ENCODE measurements around the gene HIVEP3.

Gene HIVEP3

GRCh38 chr1:41648844-41649243 is 269.9 kb downstream of the HIVEP3 start:
- DNase-seq (ENCODE audit: low spot score), result no peak

- no peak for DNase-seq (ENCODE audit: low spot score)
Measured at GRCh38 chr1:41648230-41648629, 270.5 kb downstream of the HIVEP3 start.

GRCh38 chr1:41647221-41648135 is 271.2 kb downstream of the HIVEP3 start:
- no peak for DNase-seq (ENCODE audit: low spot score)

- no peak for DNase-seq (ENCODE audit: low spot score)
Measured at GRCh38 chr1:41646186-41646585, 272.5 kb downstream of the HIVEP3 start.

GRCh38 chr1:41645062-41645461 is 273.7 kb downstream of the HIVEP3 start:
- DNase-seq (ENCODE audit: low spot score), result no peak

- DNase-seq (ENCODE audit: low spot score), result no peak
Measured at GRCh38 chr1:41642922-41643821, 275.6 kb downstream of the HIVEP3 start.

GRCh38 chr1:41641941-41642527 is 276.7 kb downstream of the HIVEP3 start:
- no peak for DNase-seq (ENCODE audit: low spot score)

GRCh38 chr1:41641475-41641814 is 277.3 kb downstream of the HIVEP3 start:
- DNase-seq (ENCODE audit: low spot score), result no peak

GRCh38 chr1:41640756-41641474 is 277.8 kb downstream of the HIVEP3 start:
- no peak for DNase-seq (ENCODE audit: low spot score)

GRCh38 chr1:41640141-41640751 is 278.5 kb downstream of the HIVEP3 start:
- no peak for DNase-seq (ENCODE audit: low spot score)

- no peak for DNase-seq (ENCODE audit: low spot score)
Measured at GRCh38 chr1:41639332-41639936, 279.3 kb downstream of the HIVEP3 start.

- no peak for DNase-seq (ENCODE audit: low spot score)
Measured at GRCh38 chr1:41638086-41639024, 280.4 kb downstream of the HIVEP3 start.

- DNase-seq (ENCODE audit: low spot score), result no peak
Measured at GRCh38 chr1:41637367-41637766, 281.4 kb downstream of the HIVEP3 start.

- no peak for DNase-seq (ENCODE audit: low spot score)
Measured at GRCh38 chr1:41633764-41634163, 285.0 kb downstream of the HIVEP3 start.

- no peak for DNase-seq (ENCODE audit: low spot score)
Measured at GRCh38 chr1:41632781-41633575, 285.7 kb downstream of the HIVEP3 start.

GRCh38 chr1:41631971-41632370 is 286.8 kb downstream of the HIVEP3 start:
- no peak for DNase-seq (ENCODE audit: low spot score)

- DNase-seq (ENCODE audit: low spot score), result no peak
Measured at GRCh38 chr1:41631154-41631553, 287.6 kb downstream of the HIVEP3 start.

- no peak for DNase-seq (ENCODE audit: low spot score)
Measured at GRCh38 chr1:41629571-41629970, 289.2 kb downstream of the HIVEP3 start.

- no peak for DNase-seq (ENCODE audit: low spot score)
Measured at GRCh38 chr1:41629141-41629540, 289.6 kb downstream of the HIVEP3 start.
